SK-N-SH (cell line): Measurements from ENCODE around the gene CNFN. TPM values are rescaled to one million over a fixed set of nuclear protein-coding genes. Genes with fewer than 3 reads are reported as not detected.

ENCODE experiments used
- CTCF ChIA-PET: fragments of 300-600, 350-600 bp; formaldehyde crosslinking; extraction: SDS; loops from one replicate; lab custom pipeline; 2021; lab: Yijun Ruan, JAX
- POLR2A ChIA-PET: fragments of 350-600 bp; sonication (Branson Sonifier 250); formaldehyde crosslinking; extraction: SDS; loops from one replicate; lab custom pipeline; 2020; ENCODE audit warnings: antibody characterized with exemption, inconsistent platforms; lab: Yijun Ruan, JAX
- DNase-seq: peaks from one replicate; pipeline ENCODE4 v3.0.0; 2012
- H2AFZ ChIP-seq: fragments of 200-600 bp; sonication (generic); 2 replicates; pipeline ENCODE4 v1.8.1; 2016; ENCODE audit warnings: antibody characterized with exemption, mild to moderate bottlenecking, low read depth
- H3F3A ChIP-seq: fragments of 200-600 bp; sonication (generic); replicated peaks from 2 replicates; pipeline ENCODE3; 2016; ENCODE audit warnings: antibody characterized with exemption, mild to moderate bottlenecking; ENCODE audit not compliant: insufficient read depth
- H3K27ac ChIP-seq, 2 experiments: fragments of 200-500 bp in 1 of 2; fragments of 200-600 bp in 1 of 2; sonication (Bioruptor generic) in 1 of 2; sonication (generic), shearing (Covaris generic) in 1 of 2; 2 replicates each; pipeline versions ENCODE4 v1.5.1 to v1.6.1; 2014 to 2016; ENCODE audit warnings: low read depth in 2 of 2, inconsistent platforms in 1 of 2, low read length in 1 of 2, mild to moderate bottlenecking in 1 of 2, mixed read lengths in 1 of 2
- H3K27me3 ChIP-seq: fragments of 200-600 bp; sonication (generic), shearing (Covaris generic); 2 replicates; pipeline ENCODE4 v1.6.1; 2016; ENCODE audit warnings: mixed run types; ENCODE audit not compliant: insufficient read depth
- H3K36me3 ChIP-seq, 2 experiments: fragments of 200-500 bp in 1 of 2; fragments of 200-600 bp in 1 of 2; sonication (Bioruptor generic) in 1 of 2; sonication (generic) in 1 of 2; replicated peaks in 1 of 2; 2 replicates each; pipeline versions ENCODE3 to v1.5.1; 2014 to 2016; ENCODE audit warnings: low read length in 1 of 2, mild to moderate bottlenecking in 1 of 2; ENCODE audit not compliant: insufficient read depth in 2 of 2, control insufficient read depth in 1 of 2
- H3K4me1 ChIP-seq, 2 experiments: fragments of 200-500 bp in 1 of 2; fragments of 200-600 bp in 1 of 2; sonication (Bioruptor generic) in 1 of 2; sonication (generic), shearing (Covaris generic) in 1 of 2; 2 replicates each; pipeline versions ENCODE4 v1.5.1 to v1.6.1; 2014 to 2016; ENCODE audit warnings: low read depth in 1 of 2, low read length in 1 of 2, mixed run types in 1 of 2; ENCODE audit not compliant: insufficient read depth in 2 of 2, control insufficient read depth in 1 of 2
- H3K4me2 ChIP-seq: fragments of 200-600 bp; sonication (generic), shearing (Covaris generic); 2 replicates; pipeline ENCODE4 v1.6.1; 2017; ENCODE audit warnings: mixed run types
- H3K4me3 ChIP-seq, 2 experiments: fragments of 200-500 bp in 1 of 2; fragments of 200-600 bp in 1 of 2; sonication (Bioruptor generic) in 1 of 2; sonication (generic), shearing (Covaris generic) in 1 of 2; 2 replicates each; pipeline versions ENCODE4 v1.5.1 to v1.8.1; 2014 to 2016; ENCODE audit warnings: low read depth in 2 of 2, inconsistent platforms in 1 of 2, low read length in 1 of 2, mild to moderate bottlenecking in 1 of 2, mixed read lengths in 1 of 2, moderate library complexity in 1 of 2
- H3K79me2 ChIP-seq: fragments of 200-600 bp; sonication (generic); 2 replicates; pipeline ENCODE4 v1.8.1; 2017; ENCODE audit warnings: mild to moderate bottlenecking; ENCODE audit not compliant: insufficient read depth
- H3K9ac ChIP-seq: fragments of 200-600 bp; sonication (generic); 2 replicates; pipeline ENCODE4 v1.6.1; 2017; ENCODE audit warnings: mixed run types
- H3K9me2 ChIP-seq: fragments of 200-600 bp; sonication (generic); 2 replicates; pipeline ENCODE4 v1.6.1; 2017; ENCODE audit warnings: mixed run types
- H3K9me3 ChIP-seq: fragments of 200-600 bp; sonication (generic); 2 replicates; pipeline ENCODE4 v1.6.1; 2017; ENCODE audit warnings: mixed run types, mild to moderate bottlenecking, moderate library complexity
- H4K20me1 ChIP-seq: fragments of 200-600 bp; sonication (generic); 2 replicates; pipeline ENCODE4 v1.6.1; 2017; ENCODE audit warnings: mild to moderate bottlenecking, mixed run types; ENCODE audit not compliant: insufficient read depth
- ELF1 ChIP-seq: IDR thresholded peaks from 2 replicates; pipeline ENCODE4 v1.4.0; 2012
- EP300 ChIP-seq, 2 experiments: IDR thresholded peaks; 2 replicates each; pipeline versions ENCODE4 v1.4.0 to v1.6.1; 2012; ENCODE audit warnings: borderline replicate concordance in 1 of 2, low read depth in 1 of 2, low read length in 1 of 2
- EZH2phosphoT487 ChIP-seq: fragments of 200-600 bp; sonication (generic); IDR thresholded peaks from 2 replicates; pipeline ENCODE4 v1.6.1; 2017; ENCODE audit warnings: low read depth, mixed run types, mild to moderate bottlenecking, antibody characterized with exemption, moderate library complexity, borderline replicate concordance
- GABPA ChIP-seq: IDR thresholded peaks from 2 replicates; pipeline ENCODE4 v1.4.0; 2012; ENCODE audit warnings: low read depth, mild to moderate bottlenecking
- JUND ChIP-seq: IDR thresholded peaks from 2 replicates; pipeline ENCODE4 v1.4.0; 2012
- MAX ChIP-seq: IDR thresholded peaks from 2 replicates; pipeline ENCODE4 v1.4.0; 2012; ENCODE audit warnings: low read depth
- MEF2A ChIP-seq: IDR thresholded peaks from 2 replicates; pipeline ENCODE4 v1.4.0; 2012; ENCODE audit warnings: low read depth, borderline replicate concordance
- MXI1 ChIP-seq: IDR thresholded peaks from 2 replicates; pipeline ENCODE4 v1.6.1; 2012; ENCODE audit warnings: mild to moderate bottlenecking, low read depth, low read length, improper control_type of control experiment
- NFIC ChIP-seq: IDR thresholded peaks from 2 replicates; pipeline ENCODE4 v1.4.0; 2012; ENCODE audit warnings: borderline replicate concordance
- NRF1 ChIP-seq: IDR thresholded peaks from 2 replicates; pipeline ENCODE4 v1.6.1; 2012; ENCODE audit warnings: low read depth, mild to moderate bottlenecking, low read length
- POLR2AphosphoS5 ChIP-seq: IDR thresholded peaks from 2 replicates; pipeline ENCODE4 v1.6.1; 2012; ENCODE audit warnings: low read depth, low read length
- RAD21 ChIP-seq: IDR thresholded peaks from 2 replicates; pipeline ENCODE4 v1.6.1; 2012; ENCODE audit warnings: mild to moderate bottlenecking, low read length
- RXRA ChIP-seq: IDR thresholded peaks from 2 replicates; pipeline ENCODE4 v1.4.0; 2012; ENCODE audit warnings: low read depth, mild to moderate bottlenecking, borderline replicate concordance
- SIN3A ChIP-seq: IDR thresholded peaks from 2 replicates; pipeline ENCODE4 v1.6.1; 2012; ENCODE audit warnings: low read depth, mild to moderate bottlenecking, low read length, moderate library complexity, borderline replicate concordance
- SMC3 ChIP-seq: IDR thresholded peaks from 2 replicates; pipeline ENCODE4 v1.6.1; 2012; ENCODE audit warnings: low read depth, low read length, improper control_type of control experiment
- TAF1 ChIP-seq: IDR thresholded peaks from 2 replicates; pipeline ENCODE4 v1.6.1; 2012; ENCODE audit warnings: low read depth, mild to moderate bottlenecking, low read length, moderate library complexity, borderline replicate concordance
- TEAD4 ChIP-seq: IDR thresholded peaks from 2 replicates; pipeline ENCODE4 v1.4.0; 2012; ENCODE audit warnings: mild to moderate bottlenecking, borderline replicate concordance; ENCODE audit not compliant: insufficient read depth
- USF2 ChIP-seq: fragments of 150-350 bp; IDR thresholded peaks from 2 replicates; pipeline ENCODE4 v1.6.1; 2017; ENCODE audit warnings: antibody characterized with exemption, low read length, low read depth, borderline replicate concordance
- WGBS: methylation state at CpG from one replicate; pipeline ENCODE4 v1.1.6; 2017; ENCODE audit warnings: low lambda C conversion rate; 5-methylcytosine and 5-hydroxymethylcytosine counted together
- polyA plus RNA-seq, 3 experiments: library from polyadenylated mRNA; depleted of rRNA; stranded (reverse); fragments of >200 nt; gene quantifications; 2 replicates each; pipeline ENCODE4 v1.2.3, GENCODE V29; 2012

Gene CNFN
- polyA plus RNA-seq, 1 of the 3 experiments (the other 2 are of a cell fraction), result 4.5 TPM

DNA sequence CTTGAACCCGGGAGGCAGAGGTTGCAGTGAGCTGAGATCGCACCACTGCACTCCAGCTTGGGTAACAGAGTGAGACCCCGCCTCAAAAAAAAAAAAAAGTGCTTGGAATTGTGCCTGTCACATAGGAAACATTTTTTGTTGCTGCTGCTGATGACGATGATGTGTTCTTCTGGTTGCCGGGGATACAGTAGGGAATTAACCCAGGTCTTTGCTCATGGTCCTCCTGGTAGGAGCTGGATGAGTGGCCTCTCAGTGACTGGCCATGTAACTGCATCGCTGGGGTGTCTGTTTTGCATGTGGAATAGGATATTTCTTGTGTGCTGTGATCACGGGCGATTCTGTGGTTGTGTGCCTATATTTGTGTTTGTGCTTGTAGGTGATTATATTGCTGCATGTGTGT lies 4.7 kb upstream of the CNFN start:
- WGBS, result 78% methylated on average over 8 of the region's 8 CpGs
- H3K9ac ChIP-seq, result no peak overlapping the region
- DNase-seq, result no peak
- CTCF ChIA-PET, result interaction anchor here (0.9 kb wide), 1 partner anchor 44 kb away, joined by 4 read pairs; no protein-coding TSS in a partner anchor
- H3K79me2 ChIP-seq, result no peaks in the 10 kb centered on the region
- POLR2A ChIA-PET, result no interaction called here
- H3K27ac ChIP-seq, result no peak overlapping the region
- H3K4me1 ChIP-seq, result peaks cover 0 to 16% of the 10 kb centered on the region in 2 experiments; a peak in 2 of 4 replicates
- H3K4me3 ChIP-seq, result no peak overlapping the region
- H4K20me1 ChIP-seq, result no peaks in the 10 kb centered on the region
- H3K27me3 ChIP-seq, result no peaks in the 10 kb centered on the region; the same call in none of the 2 replicates
- no peaks in the 10 kb centered on the region for H3K36me3 ChIP-seq
- no peak overlapping the region for H3K4me2 ChIP-seq
- no peak overlapping the region for H2AFZ ChIP-seq
- no peak for TF ChIP-seq EZH2phosphoT487
- no peak for TF ChIP-seq MXI1
- TF ChIP-seq MEF2A, result no peak
- no peak for TF ChIP-seq NRF1
- TF ChIP-seq NFIC, result no peak
- TF ChIP-seq RXRA, result no peak
- no peak for TF ChIP-seq RAD21
- H3K9me2 ChIP-seq, result no peaks in the 10 kb centered on the region
- no peaks in the 10 kb centered on the region for H3F3A ChIP-seq
- H3K9me3 ChIP-seq, result no peaks in the 10 kb centered on the region

DNA sequence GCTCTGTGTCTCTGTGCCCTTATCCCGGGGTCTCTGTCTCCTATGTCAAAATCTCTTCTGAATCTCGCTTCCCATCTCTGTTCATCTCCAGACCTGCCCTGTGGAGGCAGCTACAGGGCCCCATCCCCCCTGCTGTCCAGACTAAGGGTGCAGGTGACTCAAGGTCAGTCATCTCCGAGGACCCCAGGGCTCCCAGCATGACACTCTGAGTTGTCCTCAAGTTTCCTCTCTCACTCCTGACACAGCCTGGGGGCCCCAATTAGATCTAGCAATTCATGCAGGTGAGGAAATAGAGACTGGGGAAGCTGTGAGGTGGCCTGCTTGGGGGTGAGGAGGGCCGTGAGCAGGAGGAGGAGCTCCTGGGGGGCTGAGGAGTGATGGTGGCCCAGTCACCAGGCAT lies 2.1 kb upstream of the CNFN start:
- TF ChIP-seq EP300 (IDR thresholded peaks at IDR 0.05; ENCODE audit: borderline replicate concordance in 1 of 2, low read depth in 1 of 2, low read length in 1 of 2) (no peak), SMC3 (no peak), USF2 (no peak), POLR2AphosphoS5 (no peak), TEAD4 (no peak), JUND (no peak), MAX (no peak), TAF1 (no peak), GABPA (no peak), SIN3A (no peak), MEF2A (no peak), ELF1 (no peak)
- H3K9me2 ChIP-seq, result no peaks in the 10 kb centered on the region
- H3K36me3 ChIP-seq, result no peaks in the 10 kb centered on the region
- ChIA-PET CTCF (interaction anchor here (1.7 kb wide), 1 partner anchor 9 kb away, joined by 6 read pairs; no protein-coding TSS in a partner anchor), POLR2A (no interaction called here)
- H3K4me2 ChIP-seq, result no peak overlapping the region
- no peak overlapping the region for H3K27ac ChIP-seq
- no peak for DNase-seq
- H3K27me3 ChIP-seq, result no peaks in the 10 kb centered on the region; the same call in none of the 2 replicates
- no peak overlapping the region for H3K9ac ChIP-seq
- no peaks in the 10 kb centered on the region for H3F3A ChIP-seq
- H3K79me2 ChIP-seq, result no peaks in the 10 kb centered on the region
- no peaks in the 10 kb centered on the region for H3K9me3 ChIP-seq
- WGBS, result 67% methylated on average over 4 of the region's 4 CpGs
- no peaks in the 10 kb centered on the region for H4K20me1 ChIP-seq
- H2AFZ ChIP-seq, result no peak overlapping the region
- no peak overlapping the region for H3K4me3 ChIP-seq
- peaks cover 0 to 9% of the 10 kb centered on the region in 2 experiments; a peak in 2 of 4 replicates for H3K4me1 ChIP-seq
